HG02759 (cell line): Measurements from ENCODE around the gene MYRF.

Experiments
- ATAC-seq: cut with Tn5 transposase; IDR thresholded peaks from one replicate; pipeline ENCODE4 v1.9.1; 2021; ENCODE audit warnings: mild to moderate bottlenecking, moderate library complexity; ENCODE audit not compliant: unreplicated experiment

MYRF gene

DNA sequence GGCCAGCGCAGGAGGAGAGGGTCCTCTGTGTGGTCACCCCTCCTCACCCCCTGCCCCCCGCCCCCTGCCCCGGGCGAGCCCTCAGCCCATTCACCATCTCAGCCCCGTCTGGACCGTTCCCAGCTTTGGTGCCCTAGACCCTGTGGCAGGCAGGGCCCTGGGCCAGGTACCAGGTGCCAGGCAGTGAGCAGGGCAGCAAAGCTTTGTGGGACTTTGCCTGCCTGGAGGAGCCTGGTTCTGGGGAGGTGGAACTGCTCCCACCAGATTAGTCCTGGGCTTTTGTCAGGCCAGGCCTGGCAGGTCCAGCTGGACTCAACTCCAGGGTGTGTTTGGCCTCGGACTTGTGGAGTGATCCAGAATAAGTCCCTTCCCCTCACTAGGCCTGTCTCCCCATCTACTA is 13.7 kb upstream of the MYRF start:
- ATAC-seq: no peak

DNA sequence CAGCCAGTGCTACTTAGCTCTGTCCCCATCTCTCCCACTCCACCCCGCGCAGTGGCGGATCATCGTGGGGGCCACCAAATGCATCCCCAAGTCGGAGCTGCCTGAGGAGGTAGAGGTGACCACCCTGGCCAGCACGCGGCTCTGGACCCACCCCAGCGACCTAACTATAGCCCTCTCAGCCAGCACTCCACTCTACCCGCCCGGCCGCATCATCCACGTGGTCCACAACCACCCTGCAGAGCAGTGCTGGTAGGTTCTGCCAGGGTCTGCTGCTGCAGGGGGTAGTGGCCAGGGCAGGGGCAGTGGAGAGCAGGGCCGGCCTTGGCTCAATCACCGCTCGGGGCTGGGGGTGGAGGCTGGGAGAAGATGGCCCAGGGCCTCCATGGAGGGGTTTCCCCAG is 13.0 kb upstream of the MYRF start:
- ATAC-seq: no peak

DNA sequence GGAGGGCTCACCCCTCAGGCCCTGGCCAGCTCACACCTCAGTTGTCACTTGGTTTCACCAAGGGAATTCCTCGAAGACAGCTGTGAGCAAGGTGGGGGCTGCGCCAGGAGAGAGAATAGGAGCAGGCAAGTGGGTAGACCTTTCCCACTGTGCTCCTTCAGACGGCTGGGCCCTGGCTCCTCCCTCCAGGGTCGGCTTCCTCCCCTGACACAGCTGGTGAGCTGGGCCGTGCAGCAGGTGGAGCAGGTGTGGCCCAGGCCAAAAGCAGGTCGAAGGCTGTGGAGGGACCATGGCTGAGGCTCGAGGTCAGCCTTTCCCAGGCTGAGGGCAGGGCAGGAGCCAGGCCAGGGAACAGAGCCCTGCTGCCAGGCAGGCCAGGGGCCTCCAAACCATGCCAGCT is 12.5 kb upstream of the MYRF start:
- no peak for ATAC-seq

DNA sequence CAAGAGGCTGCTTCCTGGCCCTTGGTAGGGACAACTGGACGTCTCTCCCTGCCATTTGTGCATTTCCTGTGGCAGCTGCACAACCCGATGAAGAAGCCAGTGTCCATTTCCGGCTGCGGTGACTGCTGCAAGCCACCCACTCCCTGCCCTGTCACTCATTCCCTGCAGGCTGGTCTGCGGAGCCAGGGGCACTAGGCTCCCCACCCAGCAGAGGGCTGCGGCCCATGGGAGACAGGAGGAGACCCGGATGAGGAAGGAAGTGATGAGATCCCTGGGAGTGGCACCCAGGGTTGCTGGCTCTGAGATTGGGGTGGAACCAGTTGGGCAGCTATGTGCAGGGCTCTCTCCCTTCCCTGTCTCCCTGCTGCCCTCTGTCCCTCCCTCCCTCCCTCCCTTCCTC is 10.0 kb upstream of the MYRF start:
- ATAC-seq: no peak

DNA sequence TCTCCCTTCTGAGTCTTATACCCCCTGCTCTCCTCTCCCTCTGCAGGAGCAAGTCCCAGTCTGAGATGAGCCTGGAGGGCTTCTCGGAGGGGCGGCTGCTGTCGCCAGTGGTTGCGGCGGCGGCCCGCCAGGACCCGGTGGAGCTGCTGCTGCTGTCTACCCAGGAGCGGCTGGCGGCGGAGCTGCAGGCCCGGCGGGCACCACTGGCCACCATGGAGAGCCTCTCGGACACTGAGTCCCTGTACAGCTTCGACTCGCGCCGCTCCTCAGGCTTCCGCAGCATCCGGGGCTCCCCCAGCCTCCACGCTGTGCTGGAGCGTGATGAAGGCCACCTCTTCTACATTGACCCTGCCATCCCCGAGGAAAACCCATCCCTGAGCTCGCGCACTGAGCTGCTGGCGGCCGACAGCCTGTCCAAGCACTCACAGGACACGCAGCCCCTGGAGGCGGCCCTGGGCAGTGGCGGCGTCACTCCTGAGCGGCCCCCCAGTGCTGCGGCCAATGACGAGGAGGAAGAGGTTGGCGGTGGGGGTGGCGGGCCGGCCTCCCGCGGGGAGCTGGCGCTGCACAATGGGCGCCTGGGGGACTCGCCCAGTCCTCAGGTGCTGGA is 8.8 kb upstream of the MYRF start:
- ATAC-seq: no peak

DNA sequence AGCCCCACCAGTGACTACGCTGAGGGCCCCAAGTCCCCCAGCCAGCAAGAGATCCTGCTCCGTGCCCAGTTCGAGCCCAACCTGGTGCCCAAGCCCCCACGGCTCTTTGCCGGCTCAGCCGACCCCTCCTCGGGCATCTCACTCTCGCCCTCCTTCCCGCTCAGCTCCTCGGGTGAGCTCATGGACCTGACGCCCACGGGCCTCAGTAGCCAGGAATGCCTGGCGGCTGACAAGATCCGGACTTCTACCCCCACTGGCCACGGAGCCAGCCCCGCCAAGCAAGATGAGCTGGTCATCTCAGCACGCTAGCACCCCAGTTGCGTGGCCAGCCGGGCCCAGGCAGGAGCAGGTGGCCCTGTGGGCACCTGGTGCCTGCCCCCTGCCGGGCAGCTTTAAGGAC is 8.3 kb upstream of the MYRF start:
- no peak for ATAC-seq

DNA sequence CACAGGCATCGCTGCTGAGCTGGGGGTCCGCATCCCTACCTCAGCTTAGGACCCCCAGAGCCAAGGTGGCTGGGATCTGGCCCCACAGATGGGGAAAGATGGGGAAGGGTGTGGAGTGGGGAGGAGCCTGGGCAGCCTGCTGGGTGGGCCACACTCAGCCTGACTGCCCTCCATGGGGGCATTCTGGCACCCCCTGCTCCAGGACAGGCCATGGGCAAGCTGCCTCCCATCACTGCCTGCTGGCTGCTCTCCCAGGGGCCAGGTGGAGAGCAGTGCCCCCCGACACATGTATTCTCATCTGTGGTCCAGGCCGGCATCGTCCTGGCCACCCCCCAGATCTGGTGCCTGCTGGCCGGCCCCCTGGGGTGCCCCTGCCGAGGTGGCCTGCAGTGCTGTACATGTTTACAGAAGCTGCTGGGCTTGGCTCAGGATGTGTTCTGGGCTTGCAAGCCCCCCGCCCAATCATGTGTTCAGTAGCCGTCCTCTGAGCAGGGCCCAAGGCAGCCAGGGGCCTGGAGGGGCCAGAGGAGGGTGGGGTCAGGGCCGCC is 7.8 kb upstream of the MYRF start:
- no peak for ATAC-seq

DNA sequence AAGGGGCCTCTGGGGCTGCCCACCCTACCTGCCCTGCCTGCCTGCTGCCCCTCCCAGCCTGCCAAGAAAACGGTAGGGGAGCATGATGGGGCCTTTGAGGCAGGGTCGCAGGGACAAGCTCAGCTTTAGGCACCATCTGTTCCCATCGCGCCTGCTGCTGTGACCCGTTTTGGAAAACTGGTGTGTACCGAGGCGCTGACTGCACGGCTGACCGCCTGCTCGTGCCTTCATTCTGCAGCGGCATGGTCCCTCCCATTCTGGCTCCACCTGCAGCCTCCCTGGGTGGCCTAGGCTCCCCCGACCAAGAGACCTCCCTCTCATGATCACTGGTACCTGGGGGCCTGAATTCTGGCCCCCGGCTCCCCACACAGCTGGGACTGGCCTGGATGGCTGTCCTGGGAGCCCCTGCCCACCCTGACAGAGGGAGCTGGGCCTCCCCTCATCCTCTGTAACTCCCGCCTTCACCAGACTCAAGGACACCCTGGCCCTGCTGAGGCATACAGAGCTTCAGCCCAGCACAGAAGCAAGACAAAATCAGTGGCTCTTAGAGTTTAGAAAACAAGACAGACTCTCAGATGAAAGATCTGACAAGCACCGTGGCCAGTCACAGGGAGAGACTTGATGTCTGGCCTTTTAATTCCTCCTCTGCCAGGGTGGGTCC is 6.5 kb upstream of the MYRF start:
- ATAC-seq: no peak

DNA sequence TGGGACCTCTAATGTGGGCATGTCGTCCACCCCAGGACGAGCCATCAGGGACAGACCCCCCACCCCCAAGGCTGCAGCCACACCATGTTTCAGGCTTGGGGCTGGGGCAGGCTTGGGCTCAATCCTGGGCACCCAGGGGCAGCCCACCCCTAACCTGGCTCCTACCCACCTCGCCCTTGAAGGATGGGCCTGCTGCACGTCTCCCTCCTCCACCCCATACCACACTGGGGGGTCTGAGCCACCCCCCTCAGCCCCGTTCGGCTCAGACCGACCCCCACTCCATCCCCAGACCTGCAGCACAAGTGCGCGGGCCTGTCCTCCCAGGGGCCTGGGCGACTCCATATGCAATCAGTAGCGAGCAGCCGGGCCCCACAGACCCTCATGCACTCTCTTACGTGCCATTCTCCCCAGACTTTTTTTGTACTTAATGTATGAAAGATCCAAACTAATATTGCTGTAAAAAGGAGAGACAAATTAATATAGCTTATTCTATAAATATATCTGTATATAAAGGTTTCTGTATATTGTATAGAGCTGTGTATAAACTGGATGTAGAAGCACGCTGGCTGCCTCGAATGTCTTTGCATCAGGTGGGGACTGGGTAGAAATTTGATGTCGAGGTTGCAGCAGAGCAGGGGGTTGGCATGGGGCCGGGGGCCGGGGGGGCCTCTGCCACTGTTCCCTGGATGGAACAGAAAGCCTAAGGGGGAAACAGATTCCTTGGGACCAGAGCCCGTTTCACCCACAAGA is 5.8 kb upstream of the MYRF start:
- no peak for ATAC-seq

DNA sequence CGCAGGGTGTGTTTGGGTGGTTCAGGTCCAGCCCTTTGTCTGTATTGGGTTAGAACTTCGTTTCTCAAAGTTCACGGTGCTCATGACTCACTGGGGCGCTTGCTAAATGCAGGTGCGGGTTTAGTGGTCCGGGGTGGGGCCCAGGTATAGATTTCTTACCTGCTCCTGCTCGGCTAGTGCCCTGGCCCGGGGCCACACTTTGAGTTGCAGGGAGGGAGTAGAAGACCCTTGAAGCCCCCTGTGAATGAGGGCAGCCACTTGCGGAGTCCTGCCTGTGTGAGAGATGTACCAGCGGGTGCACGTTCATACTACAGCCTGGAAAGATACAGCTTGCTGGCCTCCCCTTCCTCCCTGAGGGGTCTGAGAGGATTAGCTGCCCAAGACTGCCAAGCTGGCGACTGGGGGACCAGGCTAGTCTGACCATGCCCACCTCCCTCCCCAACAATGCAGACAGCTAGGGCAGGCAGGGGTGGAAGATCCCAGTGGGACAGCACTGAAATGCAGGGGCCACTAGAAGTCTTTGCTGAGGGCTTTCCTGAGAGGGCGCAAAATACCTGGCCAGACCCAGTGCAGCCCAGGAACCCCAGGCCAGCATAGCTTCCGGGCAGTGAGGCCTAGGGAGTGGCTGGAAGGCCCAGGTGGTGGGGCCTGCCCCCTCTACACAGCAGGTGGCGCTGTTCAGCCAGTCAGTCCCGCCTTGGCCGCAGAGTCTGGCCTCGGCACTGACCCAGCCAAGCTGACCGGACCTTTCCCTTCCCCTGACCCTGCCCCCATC is 5.1 kb upstream of the MYRF start:
- peak; percentile 54 for ATAC-seq

DNA sequence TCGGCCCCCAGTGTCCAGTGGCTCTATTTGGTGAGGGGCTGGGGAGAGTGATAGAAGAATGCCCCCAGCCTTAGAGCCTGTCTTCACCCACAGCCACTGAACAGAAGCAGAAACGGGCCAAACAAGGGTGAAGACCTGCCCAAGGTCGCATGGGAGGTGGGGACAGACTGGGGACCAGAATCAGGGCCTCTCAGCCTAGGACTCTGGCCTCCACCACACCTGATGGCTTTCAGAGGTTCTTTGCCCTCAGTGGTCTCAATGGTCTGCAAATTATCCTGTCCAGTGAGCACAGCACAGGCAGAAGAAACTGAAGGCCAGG is 4.5 kb upstream of the MYRF start:
- no peak for ATAC-seq

DNA sequence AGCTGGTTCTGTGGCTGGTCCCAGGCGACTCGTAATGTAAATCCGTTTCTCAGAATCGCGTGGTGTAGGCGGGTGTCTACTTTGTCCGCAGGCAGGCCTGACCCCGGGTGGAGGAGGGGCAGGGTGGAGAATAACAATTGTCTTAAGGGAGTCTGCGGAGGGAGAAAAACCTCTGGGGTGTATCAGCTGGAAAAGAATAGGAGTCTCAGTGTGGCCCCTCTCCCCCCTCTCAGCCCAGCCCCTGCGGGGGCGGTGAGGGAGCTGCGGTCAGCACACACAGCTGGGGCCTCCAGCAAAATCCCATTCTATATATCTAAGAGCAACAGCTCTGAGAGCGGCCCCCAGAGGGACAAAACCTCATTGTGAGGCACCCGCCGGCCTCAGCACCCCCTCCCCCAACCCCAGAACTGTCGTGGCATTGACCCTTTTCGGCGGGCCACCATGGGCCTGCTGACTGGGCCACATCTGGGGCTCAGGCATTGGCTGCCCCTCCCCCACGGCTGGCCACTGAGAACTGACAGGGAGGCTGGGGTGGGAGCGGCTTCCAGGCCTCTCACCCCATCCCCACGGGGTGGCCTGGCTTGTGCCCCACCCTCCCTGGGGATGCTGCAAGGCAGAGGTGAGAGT is 2.7 kb upstream of the MYRF start:
- no peak for ATAC-seq

DNA sequence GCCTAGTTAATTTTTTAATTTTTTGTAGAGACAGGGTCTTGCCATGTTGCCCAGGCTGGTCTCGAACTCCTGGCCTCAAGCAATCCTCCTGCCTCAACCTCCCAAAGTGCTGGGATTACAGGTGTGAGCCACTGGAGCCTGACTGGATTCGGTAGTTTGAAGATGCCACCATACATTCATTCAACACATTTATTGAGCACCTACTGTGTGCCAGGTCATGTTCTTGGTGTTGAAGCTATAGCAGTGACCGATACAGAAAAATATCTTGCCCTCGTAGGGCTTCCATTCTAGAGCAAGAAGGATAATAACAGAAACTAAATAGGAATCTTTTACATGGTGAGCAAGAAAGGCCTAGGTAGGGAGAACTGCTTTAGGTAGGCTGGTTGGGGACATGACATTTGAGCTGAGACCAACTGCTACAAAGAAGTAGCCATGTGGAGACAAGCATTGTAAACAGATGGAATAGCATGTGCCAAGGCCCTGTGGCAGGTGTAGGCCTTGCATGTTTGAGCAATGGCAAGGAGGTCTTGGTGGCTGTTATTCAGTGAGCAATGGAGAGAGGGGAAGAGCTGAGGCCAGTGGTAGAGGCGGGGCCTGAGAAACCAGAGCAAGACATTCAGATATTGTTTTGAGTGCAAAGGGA is 1.7 kb upstream of the MYRF start:
- no peak for ATAC-seq

DNA sequence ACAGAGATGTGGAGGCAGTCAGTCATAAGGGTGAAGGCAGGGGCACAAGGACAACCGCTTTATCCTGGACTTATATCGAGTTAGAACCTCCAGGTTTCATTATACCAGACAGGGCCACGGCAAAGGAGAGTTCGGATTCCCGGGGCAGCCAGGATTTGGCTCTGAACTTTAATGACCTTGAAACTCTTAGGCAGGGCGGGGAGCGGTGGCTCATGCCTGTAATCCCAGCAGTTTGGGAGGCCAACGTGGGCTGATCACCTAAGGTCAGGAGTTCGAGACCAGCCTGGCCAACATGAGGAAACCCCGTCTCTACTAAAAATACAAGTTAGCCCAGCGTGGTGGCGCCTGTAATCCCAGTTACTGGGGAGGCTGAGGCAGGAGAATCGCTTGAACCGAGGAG is 1.1 kb upstream of the MYRF start:
- ATAC-seq: no peak

DNA sequence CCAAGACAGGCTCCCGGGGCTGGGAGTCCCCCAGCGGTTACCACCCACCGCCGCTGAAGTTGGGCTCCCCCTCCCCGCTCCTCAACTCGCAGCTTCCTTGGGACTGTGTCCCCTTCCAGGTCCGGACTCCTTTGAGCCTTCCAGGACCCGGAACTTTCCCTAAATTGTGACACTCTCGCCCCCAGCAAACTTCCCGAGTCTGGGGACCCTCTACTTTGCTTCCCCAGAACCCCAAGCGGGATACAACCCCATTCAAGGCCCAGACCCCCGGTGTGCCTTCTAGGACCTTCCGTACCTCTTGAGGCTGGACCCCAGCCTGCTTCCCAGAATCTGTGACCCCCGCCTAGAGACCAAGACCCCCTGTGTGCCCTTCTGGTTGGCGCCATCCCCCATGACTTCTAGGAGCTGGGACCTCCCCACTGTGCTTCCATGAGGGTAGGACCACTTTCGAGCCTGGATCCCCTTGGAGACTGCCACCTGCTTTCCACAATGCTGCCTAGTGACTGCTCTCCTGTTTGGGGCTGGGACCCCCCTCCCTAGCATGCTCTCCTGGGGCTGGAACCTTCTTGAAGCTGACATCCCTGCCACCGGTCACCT is 587 bp downstream of the MYRF start:
- no peak for ATAC-seq

DNA sequence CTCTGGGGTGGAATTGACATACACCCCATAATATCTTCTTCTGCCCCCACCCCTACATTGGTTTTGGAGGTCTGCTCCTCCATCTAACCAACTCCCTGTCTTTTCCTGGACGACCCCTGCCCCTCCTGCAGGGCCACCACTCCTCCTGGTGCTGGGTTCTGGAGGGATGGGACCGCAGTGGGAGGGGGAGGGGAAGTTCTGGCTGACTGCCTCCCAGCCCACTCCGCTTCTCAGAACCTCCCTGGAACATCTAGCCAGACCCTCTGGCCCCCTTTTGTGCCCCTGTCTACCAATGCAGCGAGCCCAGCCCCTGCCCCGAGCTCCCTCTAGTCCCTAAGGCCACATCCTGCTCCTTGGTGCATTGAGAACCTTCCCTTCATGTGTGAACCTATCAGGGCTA is 1.2 kb downstream of the MYRF start:
- ATAC-seq: no peak

DNA sequence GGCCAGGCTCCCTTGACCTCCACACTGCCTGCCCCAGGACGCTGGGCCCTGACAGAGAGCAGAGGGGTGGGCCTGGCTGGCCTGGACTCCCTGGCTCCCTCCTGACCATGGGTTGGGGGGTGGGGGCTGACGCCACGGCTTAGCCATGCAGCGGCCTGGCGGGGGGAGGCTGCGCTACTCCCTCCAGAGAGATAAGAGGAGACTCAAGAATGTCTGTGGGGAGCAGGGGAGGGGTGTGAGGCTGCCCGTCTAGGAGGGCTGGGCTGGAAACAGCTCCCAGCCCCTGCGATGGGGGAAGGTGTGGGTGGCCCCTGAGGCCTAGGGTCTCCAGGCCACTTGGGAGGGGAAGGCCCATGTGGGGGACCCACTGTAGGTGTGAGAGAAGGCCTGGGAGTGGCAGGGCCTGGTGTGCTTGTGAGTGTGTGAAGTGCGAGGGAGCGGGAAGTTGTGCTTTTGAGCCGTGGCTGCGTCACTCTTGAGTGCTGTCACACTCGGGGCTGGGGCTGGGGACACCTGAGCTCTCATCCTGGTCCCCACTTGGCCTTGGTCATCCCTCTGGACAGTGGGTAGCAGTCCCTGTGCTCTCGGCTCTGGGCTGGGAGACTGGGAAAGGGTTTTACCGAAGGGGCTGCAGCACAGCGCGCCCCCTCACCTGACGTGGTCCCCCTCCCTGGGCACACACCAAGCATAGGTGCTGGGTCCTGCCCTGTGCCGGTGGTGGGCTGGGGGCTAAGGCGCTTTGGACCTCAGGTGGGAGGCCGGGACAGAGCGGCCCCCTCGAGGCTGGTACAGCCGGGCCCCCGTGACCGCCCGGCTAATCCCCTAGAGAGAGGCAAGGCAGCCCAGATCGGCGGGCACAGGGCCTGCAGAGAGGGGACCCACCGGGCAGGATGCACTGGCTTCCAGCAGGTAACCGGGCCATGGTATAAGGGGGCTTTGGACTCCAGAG is 2.4 kb downstream of the MYRF start:
- ATAC-seq: no peak

DNA sequence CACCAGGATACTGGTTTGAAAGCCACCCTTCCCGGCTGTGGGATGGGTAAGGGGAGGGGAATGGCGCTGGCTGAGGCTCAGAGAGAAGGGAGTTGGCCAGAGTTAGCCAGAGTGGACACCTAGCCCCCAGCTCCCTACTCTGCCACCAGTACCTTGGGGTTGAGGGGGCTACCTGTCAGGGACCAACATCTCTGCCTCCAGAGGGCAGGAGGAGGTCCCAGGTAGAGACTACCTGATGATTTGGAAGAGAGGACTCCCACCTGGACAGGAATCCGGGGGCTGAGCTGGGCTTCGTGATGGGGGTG is 3.7 kb downstream of the MYRF start:
- ATAC-seq: no peak
